WTC11 (cell line): ENCODE results near the gene GZMB. TPM values are rescaled to one million over a fixed set of nuclear protein-coding genes. Genes with fewer than 3 reads are reported as not detected.

Source experiments
- ATAC-seq: fragments of 200-7000 bp; cut with Tn5 transposase; 2 replicates; pipeline ENCODE4 v1.10.0; 2021; ENCODE audit warnings: mild to moderate bottlenecking, moderate library complexity
- CTCF ChIA-PET: fragments of 300-600 bp; sonication (Branson Sonifier 250); formaldehyde crosslinking; loops from one replicate; lab custom pipeline; 2021; ENCODE audit warnings: antibody characterized with exemption; lab: Charles Lee
- POLR2A ChIA-PET: fragments of 350-600 bp; sonication (Branson Sonifier 250); formaldehyde crosslinking; loops from one replicate; lab custom pipeline; 2021; ENCODE audit warnings: antibody characterized with exemption; lab: Charles Lee
- DNase-seq: peaks from one replicate; pipeline ENCODE4 v3.0.0; 2021; ENCODE audit warnings: low spot score
- H3K27ac Mint-ChIP-seq: 2 replicates; pipeline ENCODE4 v1.8.0; 2021; ENCODE audit warnings: mixed read lengths
- H3K27me3 Mint-ChIP-seq: 2 replicates; pipeline ENCODE4 v1.8.0; 2021; ENCODE audit warnings: low read depth, mild to moderate bottlenecking, moderate library complexity, mixed read lengths
- H3K36me3 Mint-ChIP-seq: 2 replicates; pipeline ENCODE4 v1.8.0; 2021; ENCODE audit warnings: mixed read lengths
- H3K4me1 Mint-ChIP-seq: 2 replicates; pipeline ENCODE4 v1.8.0; 2022; ENCODE audit warnings: mixed read lengths
- H3K4me3 Mint-ChIP-seq: 2 replicates; pipeline ENCODE4 v1.8.0; 2021; ENCODE audit warnings: mild to moderate bottlenecking, moderate library complexity, mixed read lengths
- H3K9me3 Mint-ChIP-seq: 2 replicates; pipeline ENCODE4 v1.8.0; 2021; ENCODE audit warnings: mixed read lengths
- CBFB ChIP-seq: sonication (generic); formaldehyde crosslinking; IDR thresholded peaks from 2 replicates; pipeline ENCODE4 v1.8.1; 2022; ENCODE audit warnings: mild to moderate bottlenecking, low read depth, missing genetic modification reagents
- GABPB1 ChIP-seq: sonication (generic); formaldehyde crosslinking; IDR thresholded peaks from 2 replicates; pipeline ENCODE4 v1.8.1; 2023; ENCODE audit warnings: mild to moderate bottlenecking, missing genetic modification reagents
- GTF2I ChIP-seq: fragments of 250-450 bp; sonication (Bioruptor Pico); conservative IDR thresholded peaks from 2 replicates; pipeline ENCODE4 v1.4.0; 2021; ENCODE audit warnings: mild to moderate bottlenecking
- MXD4 ChIP-seq: fragments of 250-450 bp; sonication (Bioruptor Pico); IDR thresholded peaks from 2 replicates; pipeline ENCODE4 v1.8.0; 2021; ENCODE audit warnings: mild to moderate bottlenecking, moderate library complexity, borderline replicate concordance
- NFATC4 ChIP-seq: fragments of 250-450 bp; sonication (Bioruptor Pico); IDR thresholded peaks from 2 replicates; pipeline ENCODE4 v1.9.0; 2021; ENCODE audit warnings: mild to moderate bottlenecking
- NFE2L1 ChIP-seq: sonication (generic); formaldehyde crosslinking; IDR thresholded peaks from 2 replicates; pipeline ENCODE4 v1.8.1; 2023; ENCODE audit warnings: missing genetic modification reagents
- NR1H2 ChIP-seq: sonication (generic); formaldehyde crosslinking; IDR thresholded peaks from 2 replicates; pipeline ENCODE4 v1.9.0; 2021; ENCODE audit warnings: mild to moderate bottlenecking, moderate library complexity, missing genetic modification reagents
- OVOL2 ChIP-seq: fragments of 250-450 bp; sonication (Bioruptor Pico); IDR thresholded peaks from 2 replicates; pipeline ENCODE4 v1.9.0; 2021; ENCODE audit warnings: mild to moderate bottlenecking, borderline replicate concordance
- RORB ChIP-seq: fragments of 250-450 bp; sonication (Bioruptor Pico); IDR thresholded peaks from 2 replicates; pipeline ENCODE4 v1.9.0; 2021; ENCODE audit warnings: mild to moderate bottlenecking
- SMAD3 ChIP-seq: sonication (generic); formaldehyde crosslinking; IDR thresholded peaks from 2 replicates; pipeline ENCODE4 v1.8.0; 2022; ENCODE audit warnings: missing genetic modification reagents, mild to moderate bottlenecking, borderline replicate concordance
- SOX15 ChIP-seq: fragments of 250-450 bp; sonication (Bioruptor Pico); IDR thresholded peaks from 2 replicates; pipeline ENCODE4 v1.9.0; 2021; ENCODE audit warnings: mild to moderate bottlenecking
- ZNF263 ChIP-seq: sonication (generic); formaldehyde crosslinking; IDR thresholded peaks from 2 replicates; pipeline ENCODE4 v1.8.1; 2022; ENCODE audit warnings: low read depth, mild to moderate bottlenecking, moderate library complexity, missing genetic modification reagents
- ZNF671 ChIP-seq: fragments of 250-450 bp; sonication (Bioruptor Pico); IDR thresholded peaks from 2 replicates; pipeline ENCODE4 v1.8.0; 2021; ENCODE audit warnings: mild to moderate bottlenecking
- total RNA-seq: library from RNA; stranded (reverse); gene quantifications from 3 replicates; pipeline ENCODE4 v1.2.3, GENCODE V29; 2021
- TF ChIP-seq, protein P1 (sequence below): sonication (generic); formaldehyde crosslinking; IDR thresholded peaks from 2 replicates; pipeline ENCODE4 v1.8.1; 2023; ENCODE audit warnings: mild to moderate bottlenecking, missing genetic modification reagents, moderate library complexity
- TF ChIP-seq, protein P2 (sequence below): sonication (generic); formaldehyde crosslinking; IDR thresholded peaks from 2 replicates; pipeline ENCODE4 v1.8.0; 2022; ENCODE audit warnings: mild to moderate bottlenecking, missing genetic modification reagents
- TF ChIP-seq, protein P3 (sequence below): fragments of 250-450 bp; sonication (Bioruptor Pico); IDR thresholded peaks from 2 replicates; pipeline ENCODE4 v1.9.0; 2021; ENCODE audit warnings: moderate library complexity, mild to moderate bottlenecking, inconsistent platforms, borderline replicate concordance
- TF ChIP-seq, protein P4 (sequence below): sonication (generic); formaldehyde crosslinking; IDR thresholded peaks from 2 replicates; pipeline ENCODE4 v1.8.1; 2023; ENCODE audit warnings: mild to moderate bottlenecking, missing genetic modification reagents, moderate library complexity
- TF ChIP-seq, protein P5 (sequence below): sonication (generic); formaldehyde crosslinking; IDR thresholded peaks from 2 replicates; pipeline ENCODE4 v1.8.0; 2023; ENCODE audit warnings: mild to moderate bottlenecking, missing genetic modification reagents
- TF ChIP-seq, protein P6 (sequence below): sonication (generic); formaldehyde crosslinking; IDR thresholded peaks from 2 replicates; pipeline ENCODE4 v1.8.0; 2022; ENCODE audit warnings: missing genetic modification reagents

Gene GZMB
- total RNA-seq, 1 experiment from 2014 or later = 0.68 TPM

DNA sequence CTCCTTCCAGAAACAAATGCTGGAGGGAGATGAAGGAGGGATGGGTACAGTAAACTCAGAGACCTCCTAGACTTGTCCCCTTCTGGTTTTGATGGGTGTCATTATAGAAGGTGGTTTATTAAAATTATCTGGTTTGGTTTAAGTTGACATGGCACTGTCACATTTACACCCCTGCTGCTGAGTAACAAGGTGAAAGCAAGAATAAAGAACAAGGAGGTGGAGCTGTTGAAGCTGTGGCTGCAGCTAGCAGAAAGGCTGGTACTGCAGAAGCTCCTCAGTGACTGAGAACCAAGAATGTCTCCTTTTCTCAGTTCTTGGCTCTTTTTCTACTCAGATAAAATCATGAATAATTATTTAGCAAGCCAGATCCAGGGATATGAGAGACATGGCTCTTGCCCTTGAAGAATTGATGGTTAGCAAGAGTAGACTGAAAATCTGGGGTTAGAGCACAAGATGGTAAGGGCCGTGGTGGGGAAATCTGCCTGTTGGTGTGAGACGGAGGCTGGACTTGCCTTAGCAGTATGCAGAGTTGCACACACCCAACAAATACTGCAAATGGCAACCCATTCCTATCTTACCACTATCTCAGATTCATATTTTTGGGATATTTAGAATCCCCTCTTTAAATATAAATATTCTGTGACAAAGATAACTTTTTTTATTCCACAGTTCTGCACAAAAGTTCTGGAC lies 24.2 kb downstream of the GZMB start, which contains the start of gene GZMH (continued):
- TF ChIP-seq ZNF263 (no peak), NFE2L1 (CRISPR knock-in tag) (no peak)

DNA sequence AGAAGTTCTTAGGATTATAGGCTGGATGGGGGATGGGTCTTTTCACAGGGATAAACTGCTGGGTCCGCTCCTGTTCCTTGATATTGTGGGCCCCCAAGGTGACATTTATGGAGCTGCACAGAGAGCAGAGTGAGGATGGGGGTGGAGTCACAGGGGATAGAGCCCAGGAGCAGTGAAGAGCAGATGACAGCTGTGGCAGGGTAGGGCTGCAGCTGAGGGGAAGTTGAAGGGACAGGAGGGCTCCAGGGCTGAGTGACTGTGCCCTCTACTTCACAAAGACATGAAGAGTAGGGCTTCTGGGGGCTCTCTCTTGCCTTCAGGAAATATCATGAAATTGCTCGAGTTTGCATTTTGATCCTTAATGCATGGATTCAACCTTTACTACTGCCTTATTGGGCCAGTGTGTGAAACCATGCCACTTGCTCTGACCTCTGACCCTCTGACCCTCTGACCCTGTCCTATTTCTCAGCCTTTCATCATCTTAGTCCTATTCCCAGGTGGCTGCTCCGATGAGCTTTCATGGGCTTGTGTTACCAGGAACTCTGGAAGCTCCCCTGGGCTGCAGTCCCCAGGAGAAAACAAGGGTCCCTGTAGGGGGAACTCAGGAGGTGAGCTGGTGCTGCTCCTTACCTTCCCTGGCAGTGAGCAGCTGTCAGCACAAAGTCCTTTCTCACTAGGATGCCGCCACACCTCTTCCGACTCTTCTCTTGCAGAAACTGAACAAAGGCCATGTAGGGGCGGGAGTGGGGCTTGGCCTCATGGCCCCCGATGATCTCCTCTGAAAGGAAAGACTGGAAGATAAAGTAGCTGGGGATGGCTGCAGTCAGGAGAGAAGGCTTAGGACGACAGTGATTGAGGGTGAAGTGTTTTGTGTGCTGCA lies 26.1 kb downstream of the GZMB start:
- Mint-ChIP-seq H3K9me3 (peaks cover 7% of the 10 kb centered on the region; the same call in 1 of the 2 replicates), H3K36me3 (no peaks in the 10 kb centered on the region), H3K27me3 (peaks cover 4% of the 10 kb centered on the region; the same call in 1 of the 2 replicates), H3K27ac (no peak overlapping the region), H3K4me3 (no peak overlapping the region), H3K4me1 (peaks cover 2% of the 10 kb centered on the region)
- no peak for TF ChIP-seq GTF2I (CRISPR knock-in tag)
- TF ChIP-seq, protein P1, sequence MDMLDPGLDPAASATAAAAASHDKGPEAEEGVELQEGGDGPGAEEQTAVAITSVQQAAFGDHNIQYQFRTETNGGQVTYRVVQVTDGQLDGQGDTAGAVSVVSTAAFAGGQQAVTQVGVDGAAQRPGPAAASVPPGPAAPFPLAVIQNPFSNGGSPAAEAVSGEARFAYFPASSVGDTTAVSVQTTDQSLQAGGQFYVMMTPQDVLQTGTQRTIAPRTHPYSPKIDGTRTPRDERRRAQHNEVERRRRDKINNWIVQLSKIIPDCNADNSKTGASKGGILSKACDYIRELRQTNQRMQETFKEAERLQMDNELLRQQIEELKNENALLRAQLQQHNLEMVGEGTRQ (CRISPR knock-in tag) = no peak
- TF ChIP-seq, protein P2, sequence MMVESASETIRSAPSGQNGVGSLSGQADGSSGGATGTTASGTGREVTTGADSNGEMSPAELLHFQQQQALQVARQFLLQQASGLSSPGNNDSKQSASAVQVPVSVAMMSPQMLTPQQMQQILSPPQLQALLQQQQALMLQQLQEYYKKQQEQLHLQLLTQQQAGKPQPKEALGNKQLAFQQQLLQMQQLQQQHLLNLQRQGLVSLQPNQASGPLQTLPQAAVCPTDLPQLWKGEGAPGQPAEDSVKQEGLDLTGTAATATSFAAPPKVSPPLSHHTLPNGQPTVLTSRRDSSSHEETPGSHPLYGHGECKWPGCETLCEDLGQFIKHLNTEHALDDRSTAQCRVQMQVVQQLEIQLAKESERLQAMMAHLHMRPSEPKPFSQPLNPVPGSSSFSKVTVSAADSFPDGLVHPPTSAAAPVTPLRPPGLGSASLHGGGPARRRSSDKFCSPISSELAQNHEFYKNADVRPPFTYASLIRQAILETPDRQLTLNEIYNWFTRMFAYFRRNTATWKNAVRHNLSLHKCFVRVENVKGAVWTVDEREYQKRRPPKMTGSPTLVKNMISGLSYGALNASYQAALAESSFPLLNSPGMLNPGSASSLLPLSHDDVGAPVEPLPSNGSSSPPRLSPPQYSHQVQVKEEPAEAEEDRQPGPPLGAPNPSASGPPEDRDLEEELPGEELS (CRISPR knock-in tag) = no peak
- no peak for TF ChIP-seq MXD4 (CRISPR knock-in tag)
- TF ChIP-seq, protein P3, sequence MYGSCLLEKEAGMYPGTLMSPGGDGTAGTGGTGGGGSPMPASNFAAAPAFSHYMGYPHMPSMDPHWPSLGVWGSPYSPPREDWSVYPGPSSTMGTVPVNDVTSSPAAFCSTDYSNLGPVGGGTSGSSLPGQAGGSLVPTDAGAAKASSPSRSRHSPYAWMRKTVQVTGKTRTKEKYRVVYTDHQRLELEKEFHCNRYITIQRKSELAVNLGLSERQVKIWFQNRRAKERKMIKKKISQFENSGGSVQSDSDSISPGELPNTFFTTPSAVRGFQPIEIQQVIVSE (CRISPR knock-in tag) = no peak
- TF ChIP-seq, protein P4, sequence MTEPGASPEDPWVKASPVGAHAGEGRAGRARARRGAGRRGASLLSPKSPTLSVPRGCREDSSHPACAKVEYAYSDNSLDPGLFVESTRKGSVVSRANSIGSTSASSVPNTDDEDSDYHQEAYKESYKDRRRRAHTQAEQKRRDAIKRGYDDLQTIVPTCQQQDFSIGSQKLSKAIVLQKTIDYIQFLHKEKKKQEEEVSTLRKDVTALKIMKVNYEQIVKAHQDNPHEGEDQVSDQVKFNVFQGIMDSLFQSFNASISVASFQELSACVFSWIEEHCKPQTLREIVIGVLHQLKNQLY (CRISPR knock-in tag) = no peak
- no peak for TF ChIP-seq RORB (CRISPR knock-in tag)
- no peak for TF ChIP-seq SOX15 (CRISPR knock-in tag)
- TF ChIP-seq GABPB1 = peak; percentile 87
- CTCF ChIA-PET = interaction anchor here (1.6 kb wide), 1 partner anchor 630 kb away, joined by 3 read pairs; no protein-coding TSS in a partner anchor
- no peak for ATAC-seq
- no peak for DNase-seq
- POLR2A ChIA-PET = interaction anchor here (0.7 kb wide), 1 partner anchor 809 kb away, joined by 5 read pairs; no protein-coding TSS in a partner anchor

DNA sequence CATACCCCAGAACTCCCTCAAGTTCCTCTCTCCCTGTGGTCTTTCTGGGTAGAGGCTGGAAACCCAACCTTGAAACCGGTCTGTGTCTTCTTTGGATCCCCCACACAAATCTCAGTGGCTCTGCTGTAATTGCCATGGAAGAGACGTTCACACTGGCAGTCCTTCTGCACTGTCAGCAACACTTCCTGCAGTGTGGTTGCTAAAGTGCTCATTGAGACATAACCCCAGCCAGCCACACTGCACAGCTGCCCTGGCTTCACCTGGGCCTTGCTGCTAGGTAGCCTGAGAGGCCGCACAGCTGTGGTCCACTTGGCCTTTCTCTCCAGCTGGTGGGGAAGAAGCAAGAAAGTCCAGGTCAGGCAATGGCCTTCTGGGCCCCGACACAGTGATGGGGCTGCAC lies 26.9 kb downstream of the GZMB start:
- H3K27me3 Mint-ChIP-seq = peaks cover 4% of the 10 kb centered on the region; the same call in 1 of the 2 replicates
- H3K36me3 Mint-ChIP-seq = no peaks in the 10 kb centered on the region
- ATAC-seq = no peak
- CTCF ChIA-PET = interaction anchor here (2.2 kb wide), 1 partner anchor 8 kb away, joined by 25 read pairs; no protein-coding TSS in a partner anchor
- H3K4me3 Mint-ChIP-seq = no peak overlapping the region
- TF ChIP-seq ZNF671 (CRISPR knock-in tag) (no peak), CBFB (CRISPR knock-in tag) (no peak), OVOL2 (no peak), NFATC4 (no peak), NR1H2 (CRISPR knock-in tag) (no peak), SMAD3 (CRISPR knock-in tag) (no peak)
- TF ChIP-seq, protein P5, sequence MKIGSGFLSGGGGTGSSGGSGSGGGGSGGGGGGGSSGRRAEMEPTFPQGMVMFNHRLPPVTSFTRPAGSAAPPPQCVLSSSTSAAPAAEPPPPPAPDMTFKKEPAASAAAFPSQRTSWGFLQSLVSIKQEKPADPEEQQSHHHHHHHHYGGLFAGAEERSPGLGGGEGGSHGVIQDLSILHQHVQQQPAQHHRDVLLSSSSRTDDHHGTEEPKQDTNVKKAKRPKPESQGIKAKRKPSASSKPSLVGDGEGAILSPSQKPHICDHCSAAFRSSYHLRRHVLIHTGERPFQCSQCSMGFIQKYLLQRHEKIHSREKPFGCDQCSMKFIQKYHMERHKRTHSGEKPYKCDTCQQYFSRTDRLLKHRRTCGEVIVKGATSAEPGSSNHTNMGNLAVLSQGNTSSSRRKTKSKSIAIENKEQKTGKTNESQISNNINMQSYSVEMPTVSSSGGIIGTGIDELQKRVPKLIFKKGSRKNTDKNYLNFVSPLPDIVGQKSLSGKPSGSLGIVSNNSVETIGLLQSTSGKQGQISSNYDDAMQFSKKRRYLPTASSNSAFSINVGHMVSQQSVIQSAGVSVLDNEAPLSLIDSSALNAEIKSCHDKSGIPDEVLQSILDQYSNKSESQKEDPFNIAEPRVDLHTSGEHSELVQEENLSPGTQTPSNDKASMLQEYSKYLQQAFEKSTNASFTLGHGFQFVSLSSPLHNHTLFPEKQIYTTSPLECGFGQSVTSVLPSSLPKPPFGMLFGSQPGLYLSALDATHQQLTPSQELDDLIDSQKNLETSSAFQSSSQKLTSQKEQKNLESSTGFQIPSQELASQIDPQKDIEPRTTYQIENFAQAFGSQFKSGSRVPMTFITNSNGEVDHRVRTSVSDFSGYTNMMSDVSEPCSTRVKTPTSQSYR (CRISPR knock-in tag) = no peak
- TF ChIP-seq, protein P6, sequence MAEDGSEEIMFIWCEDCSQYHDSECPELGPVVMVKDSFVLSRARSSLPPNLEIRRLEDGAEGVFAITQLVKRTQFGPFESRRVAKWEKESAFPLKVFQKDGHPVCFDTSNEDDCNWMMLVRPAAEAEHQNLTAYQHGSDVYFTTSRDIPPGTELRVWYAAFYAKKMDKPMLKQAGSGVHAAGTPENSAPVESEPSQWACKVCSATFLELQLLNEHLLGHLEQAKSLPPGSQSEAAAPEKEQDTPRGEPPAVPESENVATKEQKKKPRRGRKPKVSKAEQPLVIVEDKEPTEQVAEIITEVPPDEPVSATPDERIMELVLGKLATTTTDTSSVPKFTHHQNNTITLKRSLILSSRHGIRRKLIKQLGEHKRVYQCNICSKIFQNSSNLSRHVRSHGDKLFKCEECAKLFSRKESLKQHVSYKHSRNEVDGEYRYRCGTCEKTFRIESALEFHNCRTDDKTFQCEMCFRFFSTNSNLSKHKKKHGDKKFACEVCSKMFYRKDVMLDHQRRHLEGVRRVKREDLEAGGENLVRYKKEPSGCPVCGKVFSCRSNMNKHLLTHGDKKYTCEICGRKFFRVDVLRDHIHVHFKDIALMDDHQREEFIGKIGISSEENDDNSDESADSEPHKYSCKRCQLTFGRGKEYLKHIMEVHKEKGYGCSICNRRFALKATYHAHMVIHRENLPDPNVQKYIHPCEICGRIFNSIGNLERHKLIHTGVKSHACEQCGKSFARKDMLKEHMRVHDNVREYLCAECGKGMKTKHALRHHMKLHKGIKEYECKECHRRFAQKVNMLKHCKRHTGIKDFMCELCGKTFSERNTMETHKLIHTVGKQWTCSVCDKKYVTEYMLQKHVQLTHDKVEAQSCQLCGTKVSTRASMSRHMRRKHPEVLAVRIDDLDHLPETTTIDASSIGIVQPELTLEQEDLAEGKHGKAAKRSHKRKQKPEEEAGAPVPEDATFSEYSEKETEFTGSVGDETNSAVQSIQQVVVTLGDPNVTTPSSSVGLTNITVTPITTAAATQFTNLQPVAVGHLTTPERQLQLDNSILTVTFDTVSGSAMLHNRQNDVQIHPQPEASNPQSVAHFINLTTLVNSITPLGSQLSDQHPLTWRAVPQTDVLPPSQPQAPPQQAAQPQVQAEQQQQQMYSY = no peak
- TF ChIP-seq, protein P1 (CRISPR knock-in tag) = no peak
- TF ChIP-seq, all 79 proteins: peak for 0
- POLR2A ChIA-PET = interaction anchor here (0.7 kb wide), 1 partner anchor 810 kb away, joined by 5 read pairs; no protein-coding TSS in a partner anchor
- peaks cover 6% of the 10 kb centered on the region; the same call in 1 of the 2 replicates for H3K9me3 Mint-ChIP-seq
- H3K4me1 Mint-ChIP-seq = peaks cover 2% of the 10 kb centered on the region
- DNase-seq = no peak
- H3K27ac Mint-ChIP-seq = no peak overlapping the region
